Ishikawa (cell line): ENCODE results near the gene PSMD2.

Source experiments
- CEBPB ChIP-seq: IDR thresholded peaks from 2 replicates; pipeline ENCODE4 v1.6.1; 2012
- CREB1 ChIP-seq: IDR thresholded peaks from 2 replicates; pipeline ENCODE4 v1.6.1; 2012; ENCODE audit warnings: low read depth
- EGR1 ChIP-seq: IDR thresholded peaks from 2 replicates; pipeline ENCODE4 v1.6.1; 2012
- EP300 ChIP-seq: IDR thresholded peaks from 2 replicates; pipeline ENCODE4 v1.6.1; 2012; ENCODE audit warnings: borderline replicate concordance
- FOXM1 ChIP-seq: IDR thresholded peaks from 2 replicates; pipeline ENCODE4 v1.6.1; 2012; ENCODE audit warnings: low read depth, borderline replicate concordance
- NFIC ChIP-seq: IDR thresholded peaks from 2 replicates; pipeline ENCODE4 v1.6.1; 2012
- RAD21 ChIP-seq: IDR thresholded peaks from 2 replicates; pipeline ENCODE4 v1.6.1; 2012; ENCODE audit warnings: low read depth
- TAF1 ChIP-seq: IDR thresholded peaks from 2 replicates; pipeline ENCODE4 v1.6.1; 2012; ENCODE audit warnings: low read depth, mild to moderate bottlenecking
- TCF12 ChIP-seq: IDR thresholded peaks from 2 replicates; pipeline ENCODE4 v1.6.1; 2012; ENCODE audit warnings: low read depth
- TEAD4 ChIP-seq: IDR thresholded peaks from 2 replicates; pipeline ENCODE4 v1.6.1; 2012
- YY1 ChIP-seq: IDR thresholded peaks from 2 replicates; pipeline ENCODE4 v1.6.1; 2012; ENCODE audit warnings: low read depth
- ZBTB7A ChIP-seq: IDR thresholded peaks from 2 replicates; pipeline ENCODE4 v1.6.1; 2012; ENCODE audit warnings: low read depth
- TF ChIP-seq, protein P1 (sequence below): IDR thresholded peaks from 2 replicates; pipeline ENCODE4 v1.6.1; 2012
- TF ChIP-seq, protein P2 (sequence below): IDR thresholded peaks from 2 replicates; pipeline ENCODE4 v1.6.1; 2012; ENCODE audit warnings: low read depth, mild to moderate bottlenecking
- TF ChIP-seq, protein P3 (sequence below): IDR thresholded peaks from 2 replicates; pipeline ENCODE4 v1.6.1; 2012

The PSMD2 gene

DNA sequence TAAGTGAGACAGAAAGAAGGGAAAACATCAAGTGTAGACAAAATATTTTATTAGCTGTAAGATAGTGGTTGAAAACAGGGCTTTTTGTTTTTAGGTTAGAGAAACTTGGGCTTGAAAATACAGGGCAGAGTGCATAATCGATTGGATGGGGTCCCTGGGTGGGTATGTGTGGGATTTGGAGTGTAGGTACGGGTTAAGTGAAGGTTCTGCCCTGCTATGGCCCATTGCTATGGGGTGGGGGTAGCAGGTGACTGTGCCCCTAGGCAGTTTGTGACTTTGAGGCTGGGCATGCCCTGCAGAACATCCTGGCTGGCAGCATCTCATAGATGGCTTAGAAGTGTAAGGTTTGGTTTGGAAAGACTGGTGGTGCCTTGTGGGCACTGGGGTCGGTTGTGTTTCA, 34.7 kb downstream of the PSMD2 start:
- no peak for TF ChIP-seq CREB1
- TF ChIP-seq CEBPB = no peak
- no peak for TF ChIP-seq EP300
- TF ChIP-seq TEAD4 = no peak
- TF ChIP-seq, protein P1, sequence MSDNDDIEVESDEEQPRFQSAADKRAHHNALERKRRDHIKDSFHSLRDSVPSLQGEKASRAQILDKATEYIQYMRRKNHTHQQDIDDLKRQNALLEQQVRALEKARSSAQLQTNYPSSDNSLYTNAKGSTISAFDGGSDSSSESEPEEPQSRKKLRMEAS = no peak
- no peak for TF ChIP-seq TCF12
- TF ChIP-seq TAF1 = no peak
- TF ChIP-seq NFIC = no peak
- TF ChIP-seq, protein P2, sequence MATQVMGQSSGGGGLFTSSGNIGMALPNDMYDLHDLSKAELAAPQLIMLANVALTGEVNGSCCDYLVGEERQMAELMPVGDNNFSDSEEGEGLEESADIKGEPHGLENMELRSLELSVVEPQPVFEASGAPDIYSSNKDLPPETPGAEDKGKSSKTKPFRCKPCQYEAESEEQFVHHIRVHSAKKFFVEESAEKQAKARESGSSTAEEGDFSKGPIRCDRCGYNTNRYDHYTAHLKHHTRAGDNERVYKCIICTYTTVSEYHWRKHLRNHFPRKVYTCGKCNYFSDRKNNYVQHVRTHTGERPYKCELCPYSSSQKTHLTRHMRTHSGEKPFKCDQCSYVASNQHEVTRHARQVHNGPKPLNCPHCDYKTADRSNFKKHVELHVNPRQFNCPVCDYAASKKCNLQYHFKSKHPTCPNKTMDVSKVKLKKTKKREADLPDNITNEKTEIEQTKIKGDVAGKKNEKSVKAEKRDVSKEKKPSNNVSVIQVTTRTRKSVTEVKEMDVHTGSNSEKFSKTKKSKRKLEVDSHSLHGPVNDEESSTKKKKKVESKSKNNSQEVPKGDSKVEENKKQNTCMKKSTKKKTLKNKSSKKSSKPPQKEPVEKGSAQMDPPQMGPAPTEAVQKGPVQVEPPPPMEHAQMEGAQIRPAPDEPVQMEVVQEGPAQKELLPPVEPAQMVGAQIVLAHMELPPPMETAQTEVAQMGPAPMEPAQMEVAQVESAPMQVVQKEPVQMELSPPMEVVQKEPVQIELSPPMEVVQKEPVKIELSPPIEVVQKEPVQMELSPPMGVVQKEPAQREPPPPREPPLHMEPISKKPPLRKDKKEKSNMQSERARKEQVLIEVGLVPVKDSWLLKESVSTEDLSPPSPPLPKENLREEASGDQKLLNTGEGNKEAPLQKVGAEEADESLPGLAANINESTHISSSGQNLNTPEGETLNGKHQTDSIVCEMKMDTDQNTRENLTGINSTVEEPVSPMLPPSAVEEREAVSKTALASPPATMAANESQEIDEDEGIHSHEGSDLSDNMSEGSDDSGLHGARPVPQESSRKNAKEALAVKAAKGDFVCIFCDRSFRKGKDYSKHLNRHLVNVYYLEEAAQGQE = no peak
- TF ChIP-seq, protein P3, sequence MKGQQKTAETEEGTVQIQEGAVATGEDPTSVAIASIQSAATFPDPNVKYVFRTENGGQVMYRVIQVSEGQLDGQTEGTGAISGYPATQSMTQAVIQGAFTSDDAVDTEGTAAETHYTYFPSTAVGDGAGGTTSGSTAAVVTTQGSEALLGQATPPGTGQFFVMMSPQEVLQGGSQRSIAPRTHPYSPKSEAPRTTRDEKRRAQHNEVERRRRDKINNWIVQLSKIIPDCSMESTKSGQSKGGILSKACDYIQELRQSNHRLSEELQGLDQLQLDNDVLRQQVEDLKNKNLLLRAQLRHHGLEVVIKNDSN = no peak
- no peak for TF ChIP-seq ZBTB7A
- no peak for TF ChIP-seq EGR1
- no peak for TF ChIP-seq FOXM1
- no peak for TF ChIP-seq YY1
- TF ChIP-seq RAD21 = no peak

DNA sequence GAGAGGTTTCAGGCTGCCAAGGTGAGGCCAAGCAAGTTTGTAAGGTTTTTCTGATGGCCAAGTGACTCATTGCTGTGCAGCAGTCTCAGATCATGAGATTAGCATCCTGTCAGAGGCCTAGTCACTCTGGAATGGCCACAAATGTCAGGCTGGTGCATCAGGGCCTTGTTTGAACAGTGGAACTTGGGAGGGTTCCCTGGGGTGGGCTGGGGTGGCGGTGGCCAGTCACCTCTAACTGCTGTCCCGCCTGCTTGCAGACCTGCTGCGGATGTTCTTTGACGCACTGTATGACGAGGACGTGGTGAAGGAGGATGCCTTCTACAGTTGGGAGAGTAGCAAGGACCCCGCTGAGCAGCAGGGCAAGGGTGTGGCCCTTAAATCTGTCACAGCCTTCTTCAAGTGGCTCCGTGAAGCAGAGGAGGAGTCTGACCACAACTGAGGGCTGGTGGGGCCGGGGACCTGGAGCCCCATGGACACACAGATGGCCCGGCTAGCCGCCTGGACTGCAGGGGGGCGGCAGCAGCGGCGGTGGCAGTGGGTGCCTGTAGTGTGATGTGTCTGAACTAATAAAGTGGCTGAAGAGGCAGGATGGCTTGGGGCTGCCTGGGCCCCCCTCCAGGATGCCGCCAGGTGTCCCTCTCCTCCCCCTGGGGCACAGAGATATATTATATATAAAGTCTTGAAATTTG, 35.6 kb downstream of the PSMD2 start:
- 0 out of 2 replicates have a peak, but pooled peaks have one; percentile 4 for TF ChIP-seq EP300
- no peak for TF ChIP-seq TCF12

DNA sequence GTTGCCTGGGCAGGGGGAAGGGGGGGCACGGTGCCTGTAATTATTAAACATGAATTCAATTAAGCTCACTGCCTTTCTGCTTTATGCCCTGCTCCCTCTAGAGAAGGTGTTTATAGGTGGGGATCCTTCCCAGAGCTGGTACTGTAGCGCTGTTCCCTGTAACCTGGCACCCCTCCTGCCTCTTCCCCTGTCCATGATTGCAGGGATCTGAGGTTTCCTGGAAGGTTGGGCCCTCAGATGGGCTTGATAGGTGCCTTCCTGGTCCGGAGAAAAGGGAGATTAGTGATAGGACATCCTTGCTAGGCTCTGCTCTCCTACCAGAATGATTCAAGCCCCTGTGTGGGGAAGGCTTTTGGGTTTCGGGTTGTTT, 36.2 kb downstream of the PSMD2 start:
- TF ChIP-seq CEBPB (no peak), ZBTB7A (peak; percentile 18)

DNA sequence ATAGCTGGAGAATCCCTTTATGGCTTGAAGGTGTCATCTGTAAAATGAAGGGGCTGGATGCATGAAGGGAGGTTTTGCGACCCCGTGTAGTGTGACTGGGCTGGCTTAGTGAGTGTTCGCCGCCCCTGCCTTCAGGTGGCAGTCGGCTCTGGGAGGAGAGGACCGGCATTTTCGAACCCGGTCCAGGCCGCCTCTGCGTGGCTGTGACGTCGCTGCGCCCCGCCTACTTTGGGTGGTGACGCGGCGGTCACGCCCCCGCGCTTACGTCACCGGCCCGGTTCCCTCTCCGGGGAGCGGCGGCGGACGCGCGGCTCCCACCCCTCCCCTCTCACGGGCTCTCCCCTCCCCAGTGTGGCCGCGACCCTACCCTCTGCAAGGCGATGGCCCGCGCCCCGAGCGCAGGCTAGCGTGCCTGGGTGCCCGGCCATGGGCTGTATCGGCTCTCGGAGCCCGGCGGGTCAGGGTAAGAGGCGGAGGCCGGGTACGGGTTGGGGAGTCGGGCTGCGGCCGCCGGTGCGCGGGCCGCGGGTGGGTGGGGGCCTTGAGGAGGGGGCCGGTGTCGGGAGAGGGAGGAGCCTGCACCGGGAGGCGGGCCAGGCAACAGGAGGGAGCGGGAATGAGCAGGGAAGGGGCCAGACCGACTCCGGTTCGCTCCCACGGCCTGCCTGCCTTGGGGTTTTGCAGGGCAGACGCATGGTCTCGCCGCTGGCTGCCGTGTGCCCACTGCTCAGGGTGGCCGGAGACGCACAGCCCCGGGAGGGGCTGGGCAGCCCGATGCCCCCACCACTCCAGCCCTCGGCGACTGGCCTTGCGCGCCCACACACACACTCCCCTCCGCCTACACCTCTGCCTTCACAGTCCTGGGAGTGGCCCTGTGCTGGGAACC, 36.9 kb downstream of the PSMD2 start:
- TF ChIP-seq TAF1 = peak; percentile 40
- no peak; the same call in 1 of the 2 replicates for TF ChIP-seq ZBTB7A
- TF ChIP-seq RAD21 = no peak
- peak; percentile 94 for TF ChIP-seq EGR1
- TF ChIP-seq, protein P2 = no peak
- TF ChIP-seq, protein P3 = peak; percentile 60
- TF ChIP-seq FOXM1 = no peak
- TF ChIP-seq, protein P1 = peak; percentile 40; the same call in 1 of the 2 replicates
- peak; percentile 98 for TF ChIP-seq CREB1
- TF ChIP-seq NFIC = no peak
- peak; percentile 25; the same call in 1 of the 2 replicates for TF ChIP-seq TEAD4
- TF ChIP-seq TCF12 = peak; percentile 60
- TF ChIP-seq EP300 = no peak
- TF ChIP-seq CEBPB = no peak; the same call in 1 of the 2 replicates
- TF ChIP-seq YY1 = 0 out of 2 replicates have a peak, but pooled peaks have one; percentile 66

DNA sequence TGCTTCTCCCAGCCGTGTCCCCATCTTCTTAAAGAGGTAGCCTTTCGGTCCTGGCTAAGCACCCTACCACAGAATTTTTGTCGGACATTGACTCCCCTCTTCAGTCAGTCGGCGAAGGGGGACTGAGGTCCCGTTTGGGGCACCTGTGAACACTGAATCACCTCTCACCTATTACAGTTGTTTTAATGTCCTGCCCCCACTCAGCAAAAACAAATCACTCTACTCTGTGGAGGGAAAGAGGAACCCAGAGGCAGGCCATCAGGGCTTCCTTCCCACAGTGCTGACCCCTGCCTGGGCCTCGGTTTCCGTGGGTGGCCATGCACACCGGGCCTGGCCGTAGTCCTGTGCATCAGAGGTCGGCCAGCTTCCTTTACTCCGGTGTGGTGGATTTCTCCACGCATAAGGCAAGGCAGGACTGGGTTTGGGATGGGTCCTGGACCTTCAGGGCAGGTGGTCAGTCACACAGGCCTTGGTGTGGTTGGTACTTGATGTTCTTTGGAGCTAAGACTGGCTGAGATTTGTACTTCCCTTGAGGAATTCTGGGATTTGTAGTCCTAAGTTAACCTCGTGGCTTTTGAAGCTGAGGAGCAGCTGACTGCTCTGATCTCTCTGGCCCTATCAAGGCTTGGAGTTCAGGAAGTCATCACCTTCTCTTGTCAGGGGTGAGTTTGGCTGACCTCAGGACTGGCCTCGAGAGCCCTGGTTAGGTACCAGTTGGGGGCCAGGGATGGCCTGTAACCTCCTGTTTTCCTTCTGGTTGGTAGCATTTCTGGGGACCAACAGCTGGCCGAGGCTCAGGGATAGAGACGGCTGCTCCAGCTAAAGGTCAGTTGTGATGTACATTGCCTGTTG, 37.7 kb downstream of the PSMD2 start:
- TF ChIP-seq, protein P3 = no peak
- 0 out of 2 replicates have a peak, but pooled peaks have one; percentile 4 for TF ChIP-seq TCF12
